H1 (cell line): Measurements from ENCODE around the gene SCN2B. TPM values are rescaled to one million over a fixed set of nuclear protein-coding genes. Genes with fewer than 3 reads are reported as not detected.

Experiments
- CTCF ChIA-PET: fragments of 300-600 bp; sonication (Branson Sonifier 250); formaldehyde crosslinking; loops from one replicate; lab custom pipeline; 2021; ENCODE audit not compliant: partially characterized antibody; lab: Charles Lee
- POLR2A ChIA-PET: fragments of 300-600 bp; sonication (Branson Sonifier 250); formaldehyde crosslinking; loops from one replicate; lab custom pipeline; 2021; ENCODE audit warnings: inconsistent platforms; ENCODE audit not compliant: partially characterized antibody; lab: Charles Lee
- DNase-seq, 2 experiments: peaks; one replicate each; pipeline versions ENCODE4 v3.0.0 to v3.0.0-alpha.2; 2010 to 2022; ENCODE audit warnings: low spot score in 2 of 2, low read depth in 1 of 2, mixed read lengths in 1 of 2
- FAIRE-seq: peaks from 2 replicates; lab custom pipeline; 2011; peaks lifted over from hg19 to GRCh38; lab: Jason Lieb, UNC
- H2AFZ ChIP-seq: 2 replicates; pipeline ENCODE4 v1.8.1; 2012; ENCODE audit warnings: low read length, inconsistent platforms
- H2AK5ac ChIP-seq: 2 replicates; pipeline ENCODE4 v1.6.1; 2013; ENCODE audit warnings: low read depth, low read length
- H2BK120ac ChIP-seq: replicated peaks from 2 replicates; pipeline ENCODE3; 2013; ENCODE audit warnings: low read depth, low read length, inconsistent platforms
- H2BK12ac ChIP-seq: 2 replicates; pipeline ENCODE4 v1.6.1; 2013; ENCODE audit warnings: low read depth, low read length
- H2BK15ac ChIP-seq: 2 replicates; pipeline ENCODE4 v1.6.1; 2013; ENCODE audit warnings: low read length
- H2BK20ac ChIP-seq: 2 replicates; pipeline ENCODE4 v1.6.1; 2013; ENCODE audit warnings: low read length
- H2BK5ac ChIP-seq: 2 replicates; pipeline ENCODE4 v1.6.1; 2013; ENCODE audit warnings: low read depth, low read length
- H3K14ac ChIP-seq: 2 replicates; pipeline ENCODE4 v1.6.1; 2013; ENCODE audit warnings: inconsistent platforms; ENCODE audit not compliant: insufficient read length
- H3K18ac ChIP-seq: 2 replicates; pipeline ENCODE4 v1.6.1; 2013; ENCODE audit warnings: low read length; ENCODE audit errors: extremely low read depth
- H3K23ac ChIP-seq: 2 replicates; pipeline ENCODE4 v1.6.1; 2013; ENCODE audit warnings: inconsistent platforms; ENCODE audit not compliant: insufficient read length
- H3K23me2 ChIP-seq: 2 replicates; pipeline ENCODE4 v1.6.1; 2013; ENCODE audit warnings: low read depth, low read length
- H3K27ac ChIP-seq: 2 replicates; pipeline ENCODE4 v1.6.1; 2011; ENCODE audit warnings: low read depth, low read length, inconsistent platforms
- H3K27me3 ChIP-seq, 4 experiments: replicated peaks in 1 of 4; 1 replicate in 1 of 4; 2 replicates in 3 of 4; pipeline versions ENCODE4 v1.6.1 to v1.8.1; 2011 to 2013; ENCODE audit warnings: low read length in 3 of 4, mild to moderate bottlenecking in 3 of 4, inconsistent platforms in 2 of 4, mixed read lengths in 2 of 4, moderate library complexity in 1 of 4; ENCODE audit not compliant: control insufficient read depth in 3 of 4, insufficient read depth in 3 of 4; ENCODE audit errors: extremely low read depth in 1 of 4
- H3K36me3 ChIP-seq, 4 experiments: 2 replicates each; pipeline versions ENCODE4 v1.6.1 to v1.8.1; 2011 to 2013; ENCODE audit warnings: mild to moderate bottlenecking in 4 of 4, low read length in 3 of 4, moderate library complexity in 2 of 4, control low read depth in 1 of 4, inconsistent platforms in 1 of 4; ENCODE audit not compliant: insufficient read depth in 4 of 4, control insufficient read depth in 2 of 4
- H3K4ac ChIP-seq: replicated peaks from 2 replicates; pipeline ENCODE3; 2013; ENCODE audit warnings: low read length, low read depth, mixed read lengths, inconsistent platforms; ENCODE audit not compliant: insufficient read length
- H3K4me1 ChIP-seq, 4 experiments: replicated peaks in 1 of 4; 1 replicate in 1 of 4; 2 replicates in 3 of 4; pipeline versions ENCODE4 v1.6.1 to v1.8.1; 2011 to 2013; ENCODE audit warnings: low read length in 3 of 4, inconsistent platforms in 2 of 4, mixed read lengths in 1 of 4; ENCODE audit not compliant: insufficient read depth in 4 of 4, control insufficient read depth in 3 of 4
- H3K4me2 ChIP-seq, 2 experiments: 2 replicates each; pipeline versions ENCODE4 v1.6.1 to v1.8.1; 2011 to 2013; ENCODE audit warnings: low read depth in 2 of 2, low read length in 2 of 2, control low read depth in 1 of 2, inconsistent platforms in 1 of 2, mild to moderate bottlenecking in 1 of 2; ENCODE audit not compliant: insufficient read depth in 1 of 2
- H3K4me3 ChIP-seq, 4 experiments: fragments of 200-600, 300-600 bp in 1 of 4; sonication (generic), shearing (Covaris generic), sonication (Bioruptor Twin) in 1 of 4; 2 replicates each; pipeline versions ENCODE4 v1.5.1 to v1.8.1; 2011 to 2016; ENCODE audit warnings: low read length in 4 of 4, low read depth in 3 of 4, control low read depth in 2 of 4, inconsistent platforms in 2 of 4, mild to moderate bottlenecking in 2 of 4, mixed read lengths in 1 of 4, moderate library complexity in 1 of 4; ENCODE audit not compliant: insufficient read depth in 2 of 4; ENCODE audit errors: extremely low read depth in 1 of 4
- H3K56ac ChIP-seq: replicated peaks from 2 replicates; pipeline ENCODE3; 2013; ENCODE audit warnings: low read depth, mild to moderate bottlenecking, mixed read lengths, low read length, inconsistent platforms; ENCODE audit not compliant: insufficient read length
- H3K79me1 ChIP-seq: 2 replicates; pipeline ENCODE4 v1.6.1; 2013; ENCODE audit warnings: low read depth, low read length, control low read depth
- H3K79me2 ChIP-seq, 2 experiments: 2 replicates each; pipeline versions ENCODE4 v1.6.1 to v1.8.1; 2012 to 2013; ENCODE audit warnings: low read length in 2 of 2, mild to moderate bottlenecking in 2 of 2, inconsistent platforms in 1 of 2; ENCODE audit not compliant: insufficient read depth in 2 of 2, control insufficient read depth in 1 of 2
- H3K9ac ChIP-seq, 4 experiments: replicated peaks in 1 of 4; 1 replicate in 1 of 4; 2 replicates in 3 of 4; pipeline versions ENCODE4 v1.6.1 to v1.8.1; 2011 to 2013; ENCODE audit warnings: low read depth in 3 of 4, low read length in 3 of 4, control low read depth in 2 of 4, mild to moderate bottlenecking in 2 of 4, moderate library complexity in 2 of 4, inconsistent platforms in 1 of 4; ENCODE audit errors: extremely low read depth in 1 of 4
- H3K9me3 ChIP-seq, 2 experiments: 2 replicates each; pipeline versions ENCODE4 v1.6.1 to v1.8.1; 2012 to 2013; ENCODE audit warnings: mild to moderate bottlenecking in 2 of 2, moderate library complexity in 2 of 2, control low read depth in 1 of 2, inconsistent platforms in 1 of 2, low read depth in 1 of 2, low read length in 1 of 2, mixed read lengths in 1 of 2; ENCODE audit not compliant: insufficient read depth in 2 of 2
- H4K20me1 ChIP-seq, 2 experiments: replicated peaks in 1 of 2; 2 replicates each; pipeline versions ENCODE3 to v1.8.1; 2011 to 2013; ENCODE audit warnings: inconsistent platforms in 2 of 2, low read length in 2 of 2, mild to moderate bottlenecking in 1 of 2; ENCODE audit not compliant: insufficient read depth in 2 of 2, control insufficient read depth in 1 of 2
- H4K5ac ChIP-seq: 2 replicates; pipeline ENCODE4 v1.6.1; 2013; ENCODE audit warnings: low read length, low read depth, mixed read lengths, inconsistent platforms; ENCODE audit not compliant: insufficient read length
- H4K8ac ChIP-seq: 2 replicates; pipeline ENCODE4 v1.8.0; 2013; ENCODE audit warnings: mild to moderate bottlenecking, moderate library complexity, low read length, inconsistent platforms; ENCODE audit not compliant: insufficient read depth; ENCODE audit errors: extremely low read depth
- H4K91ac ChIP-seq: replicated peaks from 2 replicates; pipeline ENCODE3; 2013; ENCODE audit warnings: low read length, mixed read lengths, inconsistent platforms; ENCODE audit not compliant: insufficient read length
- BCL11A ChIP-seq, 2 experiments: IDR thresholded peaks; one replicate each; pipeline ENCODE4 v1.6.1; 2011; ENCODE audit warnings: low read depth in 2 of 2, low read length in 2 of 2, mild to moderate bottlenecking in 2 of 2
- FOSL1 ChIP-seq: IDR thresholded peaks from 2 replicates; pipeline ENCODE4 v1.6.1; 2011; ENCODE audit warnings: mild to moderate bottlenecking, low read depth, low read length, moderate library complexity; ENCODE audit not compliant: insufficient read depth
- JUND ChIP-seq: IDR thresholded peaks from 2 replicates; pipeline ENCODE4 v1.6.1; 2011; ENCODE audit warnings: mild to moderate bottlenecking, improper control_type of control experiment, low read length
- KDM5A ChIP-seq: fragments of 200-600 bp; IDR thresholded peaks from 2 replicates; pipeline ENCODE4 v1.7.1; 2012; ENCODE audit warnings: mild to moderate bottlenecking, low read length, inconsistent platforms, mixed read lengths
- RAD21 ChIP-seq, 2 experiments: IDR thresholded peaks in 1 of 2; conservative IDR thresholded peaks in 1 of 2; 2 replicates each; pipeline ENCODE4 v1.6.1; 2011; ENCODE audit warnings: low read depth in 2 of 2, low read length in 2 of 2, improper control_type of control experiment in 1 of 2, inconsistent platforms in 1 of 2, mild to moderate bottlenecking in 1 of 2, moderate library complexity in 1 of 2
- SP2 ChIP-seq: IDR thresholded peaks from 2 replicates; pipeline ENCODE4 v1.6.1; 2012; ENCODE audit warnings: mild to moderate bottlenecking, low read length, inconsistent platforms
- SP4 ChIP-seq: IDR thresholded peaks from 2 replicates; pipeline ENCODE4 v1.6.1; 2012; ENCODE audit warnings: low read length, inconsistent platforms
- TCF12 ChIP-seq: IDR thresholded peaks from 2 replicates; pipeline ENCODE4 v1.6.1; 2011; ENCODE audit warnings: low read depth, mild to moderate bottlenecking, low read length
- TEAD4 ChIP-seq: IDR thresholded peaks from 2 replicates; pipeline ENCODE4 v1.6.1; 2012; ENCODE audit warnings: low read depth, low read length, inconsistent platforms, mixed read lengths
- WGBS, 2 experiments: shearing (Covaris generic) in 1 of 2; methylation state at CpG; one replicate each; pipeline versions ENCODE4 v1.1.6 to v1.1.7; 2013 to 2015; ENCODE audit warnings: low lambda C conversion rate in 2 of 2, mixed read lengths in 2 of 2, inconsistent platforms in 1 of 2, low coverage in 1 of 2, missing lambda C conversion rate in 1 of 2; ENCODE audit not compliant: insufficient replicate concordance in 2 of 2, insufficient coverage in 1 of 2, insufficient read length in 1 of 2; ENCODE audit errors: extremely low coverage in 1 of 2, missing lambda C conversion rate in 1 of 2; 5-methylcytosine and 5-hydroxymethylcytosine counted together
- polyA plus RNA-seq, 7 experiments: library from polyadenylated mRNA; depleted of rRNA in 3 of 7; stranded (reverse) in 5 of 7; unstranded in 2 of 7; fragments of >200 nt in 5 of 7; fragments of 200-250 nt in 2 of 7; gene quantifications; 1 replicate in 5 of 7; 2 replicates in 1 of 7; 4 replicates in 1 of 7; pipeline versions ENCODE4 v1.2.1 to v1.2.3, GENCODE V29; 2011 to 2013; ENCODE audit warnings: missing spikeins in 2 of 7, mixed read lengths in 2 of 7
- total RNA-seq: library from RNA; stranded (reverse); fragmentation: NEBNext Ultra II Directional; extraction: Animal tissue kit (Norgen Biotek cat#: 25700); gene quantifications from 2 replicates; pipeline ENCODE4 v1.2.1, GENCODE V29; 2021

The SCN2B gene
- total and polyA plus RNA-seq, 2 of the 8 experiments (the other 6 are each of a cell fraction or from before 2014, with no cell fraction given) = 0.14 to 0.24 TPM

DNA sequence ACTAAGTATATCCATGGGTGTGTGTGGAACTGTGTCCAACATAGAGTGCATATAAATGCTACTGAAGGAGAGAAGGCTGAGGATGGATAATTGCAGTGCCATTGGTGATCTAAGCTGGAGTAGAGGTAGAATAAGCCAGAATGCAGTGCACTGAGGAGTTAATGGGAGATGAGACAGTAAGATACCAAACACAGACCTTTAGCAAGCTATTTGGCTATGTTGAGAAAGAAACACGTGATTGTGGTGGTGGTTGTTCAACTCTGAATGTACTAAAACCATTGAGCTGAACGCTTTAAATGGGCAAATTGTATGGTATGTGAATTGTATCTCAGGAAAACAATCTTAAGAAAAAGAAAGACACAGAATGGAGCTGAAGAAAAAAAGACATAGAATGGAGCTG lies 25.5 kb upstream of the SCN2B start:
- no peak overlapping the region for H2BK12ac ChIP-seq
- FAIRE-seq = no peak

More for the DNA sequence above, 25.5 kb upstream of the SCN2B start:
- Histone ChIP-seq H3K79me2 (no peaks in the 10 kb centered on the region), H4K20me1 (no peaks in the 10 kb centered on the region), H3K4me3 (no peak overlapping the region), H3K14ac (no peak overlapping the region), H3K56ac (no peak overlapping the region), H4K91ac (no peak overlapping the region), H2BK15ac (no peak overlapping the region), H3K27me3 (peaks cover 0 to 1% (median 0%) of the 10 kb centered on the region in 4 experiments; a peak in 1 of 7 replicates), H3K23me2 (peaks cover 2% of the 10 kb centered on the region; the same call in 1 of the 2 replicates), H3K36me3 (no peaks in the 10 kb centered on the region), H3K27ac (no peak overlapping the region), H2AFZ (no peak overlapping the region), H3K23ac (no peak overlapping the region), H2BK20ac (no peak overlapping the region), H2AK5ac (no peak overlapping the region), H3K9ac (no peak overlapping the region), H3K4me2 (no peak overlapping the region), H2BK120ac (no peak overlapping the region), H4K8ac (no peak overlapping the region), H3K9me3 (no peaks in the 10 kb centered on the region), H3K4ac (no peak overlapping the region), H3K18ac (no peak overlapping the region), H4K5ac (no peak overlapping the region), H3K79me1 (no peaks in the 10 kb centered on the region), H2BK5ac (no peak overlapping the region), H3K4me1 (peaks cover 0 to 4% (median 2%) of the 10 kb centered on the region in 4 experiments; a peak in 3 of 7 replicates)
- ChIA-PET CTCF (interaction anchor here (0.6 to 1.6 kb wide), 9 partner anchors 12 to 151 kb away, joined by 3 to 5 read pairs (median 3); no protein-coding TSS in a partner anchor), POLR2A (no interaction called here)
- TF ChIP-seq TEAD4 = no peak
- no peak for TF ChIP-seq BCL11A (IDR thresholded peaks at IDR 0.05; ENCODE audit: low read depth in 2 of 2, low read length in 2 of 2)
- TF ChIP-seq SP2 = no peak
- no peak for TF ChIP-seq FOSL1
- no peak for TF ChIP-seq JUND
- no peak for TF ChIP-seq TCF12
- TF ChIP-seq KDM5A = no peak
- TF ChIP-seq RAD21 (IDR thresholded peaks at IDR 0.05 in 1 of 2, conservative IDR thresholded peaks at IDR 0.05 in 1 of 2; ENCODE audit: low read depth in 2 of 2, low read length in 2 of 2) = no peak
- no peak for TF ChIP-seq SP4
- 86% methylated on average over 2 of the region's 2 CpGs; no CpG with 5 or more reads in 1 of the 2 experiments for WGBS, 2 experiments
- no peak for DNase-seq
